HG02840 (cell line): ENCODE results near the gene ZNF654.
"Not testable (repeated sequence)": the region's sequence is repeated elsewhere in the genome, so short reads cannot be mapped to it uniquely, and the experiment has no call there.

Experiments
- ATAC-seq: cut with Tn5 transposase; IDR thresholded peaks from one replicate; pipeline ENCODE4 v1.9.1; 2021; ENCODE audit warnings: mild to moderate bottlenecking, moderate library complexity, moderate number of reproducible peaks; ENCODE audit not compliant: unreplicated experiment, low FRiP score

The ZNF654 gene

DNA sequence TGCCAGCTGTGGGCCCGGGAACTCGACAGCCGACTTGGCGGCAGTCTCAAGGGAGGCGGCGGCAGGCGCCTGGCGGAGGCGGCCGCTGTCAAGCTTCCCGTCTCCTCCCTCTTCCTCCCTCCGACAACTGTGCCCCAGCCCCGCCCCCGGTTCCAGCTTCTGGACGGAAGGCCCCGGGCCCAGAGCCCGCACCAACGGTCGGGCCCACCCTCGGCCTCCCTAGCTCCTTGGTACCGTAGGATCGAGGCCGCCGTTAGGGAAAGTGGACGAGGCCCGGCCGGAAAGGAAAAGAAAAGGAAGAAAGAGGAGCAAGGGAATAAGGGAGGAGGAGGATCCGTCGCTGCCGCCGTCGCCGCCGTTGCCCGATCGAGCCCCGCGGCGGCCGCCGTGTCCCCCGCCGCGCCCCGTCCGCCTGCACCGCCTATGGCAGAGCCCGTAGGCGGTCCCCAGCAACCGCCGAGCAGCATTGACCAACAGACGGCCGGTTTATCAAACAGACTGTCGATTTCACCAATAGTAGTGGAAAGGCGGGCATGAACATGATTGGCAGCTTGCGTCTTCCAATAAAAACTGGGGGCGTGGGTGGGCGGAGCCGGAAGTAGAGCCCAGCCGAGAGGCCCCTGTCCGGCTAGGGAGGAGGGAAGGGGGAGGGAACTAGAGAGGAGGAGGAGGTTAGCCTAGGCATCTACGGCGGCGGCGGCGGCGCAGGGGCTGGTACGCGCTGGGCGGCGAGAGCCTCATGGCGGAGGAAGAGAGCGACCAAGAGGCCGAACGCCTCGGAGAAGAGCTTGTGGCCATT lies at the start of gene ZNF654, which contains the start of gene CGGBP1:
TSS of gene ZNF654 (plus strand) at position 675 of the 799 bp plus-strand sequence. CDS start at position 740, 65 bp downstream.
TSS of gene CGGBP1 (minus strand) at position 425 of the 799 bp plus-strand sequence. CDS start 3,029 bp downstream, outside the sequence.
- peak; percentile 97 for ATAC-seq

DNA sequence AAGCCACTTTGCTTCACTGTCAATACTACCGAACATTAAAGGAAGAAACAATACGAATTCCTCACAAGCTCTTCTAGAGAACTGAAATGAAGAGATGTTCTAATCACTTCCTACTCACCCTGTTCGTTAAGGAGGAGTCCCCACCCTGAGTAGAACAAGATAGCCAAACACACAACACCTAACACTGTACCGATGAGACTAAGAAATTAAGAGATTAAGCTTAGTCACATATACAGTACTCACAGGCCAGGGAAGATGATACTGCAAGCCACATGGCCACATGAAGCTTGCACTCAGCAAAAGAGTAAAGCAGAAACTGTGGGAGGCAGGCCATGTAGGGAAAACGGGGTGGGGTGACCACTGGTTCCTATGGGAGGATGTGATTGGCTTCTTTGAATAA lies 48.2 kb upstream of the ZNF654 start:
- ATAC-seq = no peak

GRCh38 chr3:88013592-88013991 lies 45.5 kb upstream of the ZNF654 start:
- no peak for ATAC-seq

- not testable (repeated sequence) for ATAC-seq
Measured at GRCh38 chr3:88015656-88016055, 43.4 kb upstream of the ZNF654 start.

GRCh38 chr3:88019024-88019423 lies 40.0 kb upstream of the ZNF654 start:
- ATAC-seq = peak; percentile 71

- ATAC-seq = no peak
Measured at GRCh38 chr3:88025001-88025552, 34.0 kb upstream of the ZNF654 start.

GRCh38 chr3:88028876-88029275 lies 30.2 kb upstream of the ZNF654 start:
- no peak for ATAC-seq

GRCh38 chr3:88030210-88030609 lies 28.8 kb upstream of the ZNF654 start:
- no peak for ATAC-seq

GRCh38 chr3:88031642-88032077 lies 27.4 kb upstream of the ZNF654 start:
- ATAC-seq = peak; percentile 76

DNA sequence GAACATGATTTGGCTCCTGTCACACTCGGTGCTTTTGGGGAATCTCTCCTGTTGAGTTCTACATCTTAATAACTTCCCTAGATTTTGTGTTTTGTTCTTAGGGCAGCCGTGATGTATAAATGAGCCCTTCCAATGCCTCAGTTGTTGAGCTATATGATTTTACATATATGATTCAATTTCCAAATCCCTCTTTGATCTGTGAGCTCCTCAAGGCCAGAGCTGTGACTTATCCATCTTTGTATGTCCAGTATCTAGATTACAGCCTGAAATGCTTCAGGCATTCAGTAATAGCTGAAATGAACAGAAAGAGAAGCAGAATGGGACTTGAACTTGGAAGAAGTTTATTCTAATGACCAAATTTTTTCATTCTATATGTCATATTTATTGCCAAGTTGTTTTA lies 26.8 kb upstream of the ZNF654 start:
- ATAC-seq = no peak

GRCh38 chr3:88033079-88033478 lies 26.0 kb upstream of the ZNF654 start:
- ATAC-seq = no peak

GRCh38 chr3:88033808-88034207 lies 25.2 kb upstream of the ZNF654 start:
- ATAC-seq = no peak

DNA sequence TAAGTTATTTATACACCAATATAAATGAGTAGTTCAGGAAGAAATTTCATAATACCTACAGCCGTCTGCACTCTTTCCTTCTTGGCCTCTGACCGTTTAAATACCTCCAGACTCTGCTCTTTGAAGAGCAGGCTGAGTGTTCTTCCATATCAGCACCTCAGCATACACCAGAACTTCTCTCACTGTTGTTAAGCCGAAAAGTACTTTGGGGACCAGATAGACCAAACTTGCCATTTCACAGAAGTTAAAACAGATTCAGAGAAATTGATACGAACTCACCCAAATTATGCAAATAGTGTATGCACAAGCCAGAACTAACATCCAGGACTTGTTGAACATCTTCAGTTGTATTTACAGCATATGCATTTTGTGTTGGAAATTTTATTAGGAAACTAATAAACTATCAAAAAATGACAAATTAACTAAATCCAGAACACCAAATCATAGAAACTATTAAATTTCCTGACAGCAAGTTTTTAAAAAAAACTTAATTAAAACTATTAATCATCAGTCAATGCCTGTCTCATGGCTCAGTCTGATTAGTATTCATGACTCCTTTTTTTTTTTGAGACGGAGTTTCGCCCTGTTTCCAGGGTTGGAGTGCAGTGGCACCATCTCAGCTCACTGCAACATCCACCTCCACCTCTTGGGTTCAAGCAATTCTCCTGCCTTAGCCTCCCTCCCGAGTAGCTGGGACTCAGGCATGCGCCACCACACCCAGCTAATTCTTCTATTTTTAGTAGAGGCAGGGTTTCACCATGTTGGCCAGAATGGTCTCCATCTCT lies 24.4 kb upstream of the ZNF654 start:
- no peak for ATAC-seq

GRCh38 chr3:88036221-88036620 lies 22.8 kb upstream of the ZNF654 start:
- no peak for ATAC-seq

DNA sequence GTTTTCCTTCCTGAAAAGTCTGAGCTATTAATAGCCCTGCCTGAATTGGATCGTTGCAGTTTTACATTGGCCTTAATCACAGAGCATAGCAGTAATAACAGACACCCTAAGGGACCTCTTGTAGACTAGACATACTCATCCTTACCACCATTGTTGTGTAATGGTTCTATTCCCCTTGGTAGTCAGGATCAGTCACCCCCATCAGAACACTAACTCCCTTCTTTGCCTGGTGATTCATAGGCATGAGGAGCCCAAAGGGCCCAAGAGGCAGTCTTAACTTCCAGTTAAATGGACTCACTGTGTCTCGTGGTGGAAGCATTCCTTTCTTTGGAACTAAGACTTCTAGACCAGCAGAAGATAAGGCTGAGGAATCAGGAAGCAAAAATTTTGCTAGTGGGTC lies 20.5 kb upstream of the ZNF654 start:
- ATAC-seq = no peak

- ATAC-seq = no peak
Measured at GRCh38 chr3:88040529-88040928, 18.5 kb upstream of the ZNF654 start.

DNA sequence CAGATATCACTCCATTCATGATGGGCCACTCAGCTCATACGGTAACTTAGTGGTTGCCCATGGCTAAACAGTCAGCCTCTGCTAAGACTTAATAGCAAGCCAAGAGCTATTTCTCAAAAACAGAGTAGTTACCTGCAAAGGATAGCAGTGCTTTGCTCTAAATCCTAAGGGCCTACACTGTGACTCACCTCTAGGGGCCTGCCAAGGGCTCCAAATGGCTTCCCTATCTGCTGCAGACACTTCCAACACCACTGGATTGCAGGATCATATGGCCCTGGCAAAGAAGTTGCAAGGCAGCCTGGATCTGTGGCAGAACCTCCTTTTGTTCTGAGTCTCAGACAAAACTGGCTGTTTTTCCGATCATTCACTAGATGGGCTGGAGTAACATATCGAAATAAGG lies 18.1 kb upstream of the ZNF654 start:
- ATAC-seq = no peak

- ATAC-seq = no peak
Measured at GRCh38 chr3:88044411-88044810, 14.6 kb upstream of the ZNF654 start.

DNA sequence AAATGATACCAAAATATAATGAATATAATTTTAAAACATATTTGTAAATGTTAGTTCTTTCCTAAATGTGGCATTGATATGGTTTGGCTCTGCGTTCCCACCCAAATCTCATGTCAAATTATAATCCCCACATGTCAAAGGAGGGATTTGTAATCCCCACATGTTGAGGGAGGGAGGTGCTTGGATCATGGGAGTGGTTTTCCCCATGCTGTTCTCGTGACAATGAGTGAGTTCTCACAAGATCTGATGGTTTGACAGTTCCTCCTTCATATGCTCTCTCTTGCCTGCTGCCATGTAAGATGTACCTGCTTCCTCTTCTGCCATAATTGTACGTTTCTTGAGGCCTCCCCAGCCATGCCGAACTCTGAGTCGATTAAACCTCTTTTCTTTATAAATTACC lies 12.3 kb upstream of the ZNF654 start:
- ATAC-seq = no peak

DNA sequence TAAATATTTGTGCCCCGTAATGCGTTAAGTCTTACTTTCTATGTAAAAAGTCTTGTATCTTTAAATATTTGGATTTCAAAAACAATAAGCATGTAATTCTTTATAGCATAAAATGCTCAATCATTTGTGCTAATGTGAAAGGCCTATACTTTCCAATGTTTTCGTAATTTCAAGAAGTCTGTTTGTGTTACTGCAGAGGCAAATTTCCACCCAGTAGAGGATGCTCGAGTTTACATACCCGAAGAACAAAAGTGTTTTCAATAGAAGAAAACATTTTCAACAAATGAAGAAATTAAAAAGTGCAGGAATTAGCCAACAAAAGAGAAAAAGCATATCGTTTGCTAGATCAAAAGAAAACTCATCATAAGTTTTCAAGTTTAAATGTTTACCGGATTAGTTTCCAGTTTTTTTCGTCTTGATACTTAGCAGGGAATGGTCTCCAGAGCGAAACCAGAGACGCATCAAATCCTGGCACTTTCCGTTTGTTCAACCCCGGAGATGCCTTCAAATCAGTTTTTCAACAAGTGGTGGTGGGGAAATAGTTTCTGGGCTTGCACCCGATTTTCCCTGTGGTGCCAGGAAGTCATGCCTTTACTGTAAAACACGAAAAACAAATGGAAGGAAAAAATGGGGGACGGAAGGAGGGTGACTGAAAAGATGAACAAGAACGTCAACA lies 1.3 kb upstream of the ZNF654 start:
- ATAC-seq = no peak

GRCh38 chr3:88058306-88058580 lies 812 bp upstream of the ZNF654 start:
- ATAC-seq = peak; percentile 30
